HG03066 (cell line): ENCODE data around the gene CCDC197.

Experiments
- ATAC-seq: cut with Tn5 transposase; IDR thresholded peaks from one replicate; pipeline ENCODE4 v1.9.1; 2021; ENCODE audit warnings: low read depth; ENCODE audit not compliant: unreplicated experiment

CCDC197 gene

GRCh38 chr14:94052662-94053061, 55.6 kb downstream of the CCDC197 start:
- no peak for ATAC-seq

- ATAC-seq, result no peak
Observed at GRCh38 chr14:94054401-94054800, 57.3 kb downstream of the CCDC197 start.

GRCh38 chr14:94054936-94055335, 57.8 kb downstream of the CCDC197 start:
- ATAC-seq, result no peak

- peak; percentile 82 for ATAC-seq
Observed at GRCh38 chr14:94056579-94057308, 59.6 kb downstream of the CCDC197 start.

- no peak for ATAC-seq
Observed at GRCh38 chr14:94058128-94058673, 61.1 kb downstream of the CCDC197 start.
